ENCODE data around the gene NHLH1.
A peak's percentile ranks its signal among the peaks of the same experiment; 100 is the strongest.
"Not testable (repeated sequence)": the region's sequence is repeated elsewhere in the genome, so short reads cannot be mapped to it uniquely, and the experiment has no call there.

NHLH1 gene

DNA sequence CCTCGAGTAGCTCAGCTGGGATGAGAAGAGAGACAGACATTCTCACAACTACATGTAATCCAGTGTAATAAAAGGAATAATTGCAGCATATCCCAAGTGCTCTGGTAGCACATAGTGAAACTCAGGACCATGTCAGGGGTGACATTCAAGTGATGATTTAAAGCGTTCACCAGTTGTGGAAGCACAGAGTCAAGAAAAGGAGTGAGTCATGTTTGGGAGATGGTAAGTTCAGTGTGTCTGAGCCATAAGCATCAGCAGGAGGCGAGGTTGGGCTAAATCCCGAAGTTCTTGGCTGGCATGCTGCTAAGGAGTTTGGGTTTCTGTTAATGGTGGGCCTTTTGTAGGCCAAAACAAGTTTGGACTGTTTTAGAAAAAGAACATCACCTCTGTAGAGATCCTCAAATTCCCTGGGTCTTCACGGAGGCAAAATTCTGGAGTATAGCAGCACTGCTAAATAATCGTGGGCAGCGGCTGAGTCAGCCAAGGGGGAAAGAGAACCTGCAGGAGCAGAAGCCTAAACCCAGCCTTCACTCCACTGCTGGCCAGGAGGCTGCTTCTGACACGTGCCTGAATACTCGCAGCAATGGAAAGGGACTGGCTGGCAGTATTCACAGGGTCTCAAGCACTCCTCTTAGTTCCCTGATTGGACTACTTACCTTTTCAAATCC, 7.2 kb upstream of the NHLH1 start:
- DNase-seq: peak; percentile 28

DNA sequence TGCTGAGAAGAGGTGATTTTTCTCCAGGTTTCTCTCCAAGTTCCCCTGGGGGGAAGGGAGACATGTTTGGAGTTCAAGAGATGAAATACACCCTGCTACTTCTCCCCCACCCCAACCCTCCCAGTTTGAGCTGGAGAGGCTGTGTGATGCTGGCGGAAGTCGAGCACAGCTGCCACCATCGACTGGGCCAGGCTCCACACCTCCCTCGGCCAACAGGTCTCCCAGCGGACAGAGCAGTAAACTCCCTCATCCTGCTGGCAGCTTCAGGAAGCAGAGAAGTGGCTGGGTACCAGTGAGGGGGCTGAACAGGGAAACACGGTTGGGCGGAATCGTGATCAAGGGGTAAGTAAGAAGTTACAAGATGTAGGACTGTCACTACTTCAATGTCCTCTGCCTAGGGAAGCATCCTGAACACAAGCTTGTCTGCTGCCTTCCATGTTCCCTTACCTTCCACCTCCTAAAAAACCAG, 6.6 kb upstream of the NHLH1 start:
- no peak for DNase-seq

DNA sequence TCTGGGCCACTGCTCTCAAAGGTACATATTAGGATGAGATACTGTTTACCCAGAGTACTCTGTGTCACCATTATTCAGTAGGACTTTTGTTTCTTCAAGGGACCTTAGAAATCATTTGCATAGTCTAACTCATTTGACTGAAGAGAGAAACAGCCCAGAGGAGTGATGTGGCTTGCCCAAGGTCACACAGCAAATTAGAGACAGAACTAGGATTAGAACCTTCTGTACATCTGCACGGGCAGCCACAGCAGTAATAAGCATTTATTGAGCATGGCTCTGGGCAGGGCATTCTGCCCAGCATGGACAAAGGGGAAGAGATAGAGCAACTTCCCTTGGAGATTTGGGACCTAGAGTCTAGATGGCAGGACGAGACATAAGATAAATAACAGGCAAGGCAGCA, 5.7 kb upstream of the NHLH1 start:
- DNase-seq: no peak

DNA sequence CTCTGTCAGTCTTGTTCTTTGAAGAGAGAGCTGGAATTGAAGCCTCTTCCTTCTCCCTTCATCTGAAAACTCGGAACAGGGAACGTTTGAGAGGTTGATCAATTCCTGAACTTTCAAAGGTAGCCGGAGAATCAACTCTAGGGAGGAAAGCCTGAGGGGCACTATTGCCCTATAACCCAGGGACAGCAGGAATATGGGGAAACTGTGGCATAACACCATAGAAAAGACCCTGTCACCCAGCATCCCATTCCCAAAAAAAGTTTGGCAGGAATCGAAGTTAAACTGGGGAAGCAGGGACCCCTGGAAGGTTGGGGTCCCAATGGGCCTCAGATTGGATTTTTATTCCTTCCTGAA, 5.1 kb upstream of the NHLH1 start:
- no peak for DNase-seq

DNA sequence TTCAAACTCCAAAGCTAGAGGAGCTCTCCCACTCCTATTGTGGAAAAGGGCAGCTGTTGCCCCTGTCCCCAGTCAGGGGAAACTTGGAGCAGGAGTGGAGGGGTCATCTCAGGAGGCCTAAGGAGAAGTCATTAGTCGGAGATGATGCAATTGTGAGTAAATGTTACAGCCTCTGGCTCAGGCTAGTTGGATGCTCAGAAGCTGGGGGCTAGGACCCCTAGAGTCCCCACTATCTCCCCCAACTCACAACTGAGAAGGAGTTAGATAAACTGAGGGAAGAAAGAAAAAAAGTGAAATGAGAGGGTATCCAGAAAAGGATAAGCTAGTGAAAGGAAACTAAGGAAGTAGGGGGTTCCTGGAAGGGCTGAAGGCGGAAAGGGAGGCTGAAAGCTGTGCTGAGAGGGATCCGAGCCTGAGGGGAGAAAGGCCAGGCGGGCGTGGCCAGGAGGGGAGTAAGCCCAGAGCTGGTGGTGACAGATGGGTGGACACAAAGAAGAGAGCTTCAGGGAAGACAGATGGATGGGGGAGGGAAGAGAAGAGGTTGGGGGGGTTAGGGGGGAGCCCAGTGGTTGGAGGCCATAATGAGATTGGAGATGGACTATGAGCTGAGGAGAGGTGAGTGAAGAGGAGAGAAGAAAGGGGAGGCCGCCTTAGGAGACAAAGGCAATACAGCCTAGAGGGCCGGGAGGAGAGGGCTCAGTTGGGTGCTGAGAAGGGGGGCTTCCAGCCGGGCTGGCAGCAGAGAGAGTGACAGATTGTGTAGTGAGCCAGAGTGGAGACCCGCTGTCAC, 4.5 kb upstream of the NHLH1 start:
- peak; percentile 55 for DNase-seq

DNA sequence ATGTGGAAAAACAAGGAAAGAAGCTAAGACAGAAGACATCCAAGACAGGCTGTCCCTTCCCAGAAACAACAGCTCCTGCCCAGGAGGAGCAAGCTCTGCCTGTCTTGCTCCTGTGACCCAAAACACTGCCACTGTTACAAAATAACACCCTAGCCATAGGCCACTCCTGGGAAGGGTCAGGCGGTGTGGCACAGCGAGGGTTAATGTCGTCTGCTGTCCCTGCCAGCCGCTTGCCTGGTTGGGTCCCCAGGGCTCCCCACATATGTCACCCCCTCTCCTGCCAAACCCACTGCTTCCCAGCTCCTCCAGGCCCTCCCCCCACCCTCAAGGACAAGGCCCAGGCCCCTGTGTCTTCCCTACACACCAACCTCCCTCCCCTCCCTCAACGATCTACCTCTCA, 3.9 kb upstream of the NHLH1 start:
- DNase-seq: no peak

DNA sequence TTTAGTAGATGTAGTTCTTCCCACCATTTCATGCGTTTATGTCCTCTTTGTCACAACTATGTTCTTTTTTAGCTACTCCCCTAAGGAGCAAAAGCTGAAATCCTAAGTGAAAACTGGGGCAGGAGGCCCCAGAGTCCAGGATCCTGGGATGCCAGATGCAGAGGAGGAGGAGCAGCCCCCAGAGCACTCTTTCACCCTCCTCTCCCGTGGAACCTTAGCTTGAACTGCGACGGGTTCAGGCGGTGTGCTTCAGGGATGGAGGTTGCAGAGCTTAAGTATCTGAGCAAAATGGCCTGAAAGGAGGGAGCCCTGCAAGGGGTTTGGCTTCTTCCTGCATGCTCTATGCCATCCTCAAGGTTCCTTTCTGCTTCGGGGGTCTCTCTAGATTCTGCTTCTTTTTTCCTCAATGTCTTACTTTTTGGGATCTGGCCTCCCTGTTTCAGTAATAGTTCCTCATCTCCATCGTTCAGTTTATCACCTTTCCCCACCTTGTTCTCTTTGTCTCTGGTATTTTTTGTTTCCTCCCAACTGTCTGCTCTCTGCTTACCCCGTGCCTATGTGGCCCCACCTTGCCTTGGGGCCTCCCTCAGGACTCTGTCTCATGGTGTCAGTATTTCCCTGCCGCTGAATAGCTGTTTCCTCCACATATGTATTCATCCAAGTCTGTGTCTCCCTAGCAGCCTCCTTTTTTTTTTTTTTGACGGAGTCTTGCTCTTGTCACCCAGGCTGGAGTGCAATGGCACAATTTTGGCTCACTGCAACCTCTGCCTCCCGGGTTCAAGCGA, 2.7 kb upstream of the NHLH1 start:
- DNase-seq: no peak

DNA sequence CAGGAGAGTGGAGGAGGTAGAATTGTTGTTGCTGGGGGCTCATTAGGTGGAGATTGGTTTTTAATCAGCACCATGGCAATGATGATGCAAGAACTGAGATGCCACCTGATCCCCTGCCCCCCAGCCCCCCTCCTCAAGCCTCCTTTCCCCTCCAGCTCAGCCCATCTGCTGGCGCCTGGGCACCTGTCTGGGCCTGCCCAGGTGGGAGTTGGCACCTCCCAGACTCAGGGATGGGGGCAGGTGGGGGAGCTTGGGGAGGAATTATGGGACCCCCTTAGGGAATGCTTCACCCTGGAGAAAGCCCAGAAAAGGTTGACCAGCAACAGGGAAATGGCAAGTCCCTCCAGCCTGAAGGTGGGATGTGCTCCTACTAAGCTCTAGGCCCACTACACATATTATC, 1.5 kb upstream of the NHLH1 start:
- no peak for DNase-seq

DNA sequence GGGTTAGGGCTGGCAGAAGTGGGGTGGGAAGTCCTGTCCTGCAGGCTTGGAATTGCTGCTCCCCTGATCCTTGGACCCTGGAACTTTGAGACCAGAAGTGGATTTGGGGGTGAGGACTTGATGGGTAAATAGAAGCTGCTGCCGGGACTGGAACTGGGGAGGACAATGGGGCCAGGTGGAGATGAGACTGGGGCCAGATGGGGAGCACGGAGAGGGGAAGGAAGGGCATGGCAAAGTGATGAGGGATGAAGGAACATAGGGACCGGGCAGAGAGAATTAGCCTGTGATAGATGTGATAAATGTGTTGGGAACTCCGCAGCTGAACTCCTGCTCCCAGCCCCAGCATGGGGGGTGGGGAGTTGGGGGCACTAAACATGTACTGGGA, 637 bp downstream of the NHLH1 start:
- no peak for DNase-seq

DNA sequence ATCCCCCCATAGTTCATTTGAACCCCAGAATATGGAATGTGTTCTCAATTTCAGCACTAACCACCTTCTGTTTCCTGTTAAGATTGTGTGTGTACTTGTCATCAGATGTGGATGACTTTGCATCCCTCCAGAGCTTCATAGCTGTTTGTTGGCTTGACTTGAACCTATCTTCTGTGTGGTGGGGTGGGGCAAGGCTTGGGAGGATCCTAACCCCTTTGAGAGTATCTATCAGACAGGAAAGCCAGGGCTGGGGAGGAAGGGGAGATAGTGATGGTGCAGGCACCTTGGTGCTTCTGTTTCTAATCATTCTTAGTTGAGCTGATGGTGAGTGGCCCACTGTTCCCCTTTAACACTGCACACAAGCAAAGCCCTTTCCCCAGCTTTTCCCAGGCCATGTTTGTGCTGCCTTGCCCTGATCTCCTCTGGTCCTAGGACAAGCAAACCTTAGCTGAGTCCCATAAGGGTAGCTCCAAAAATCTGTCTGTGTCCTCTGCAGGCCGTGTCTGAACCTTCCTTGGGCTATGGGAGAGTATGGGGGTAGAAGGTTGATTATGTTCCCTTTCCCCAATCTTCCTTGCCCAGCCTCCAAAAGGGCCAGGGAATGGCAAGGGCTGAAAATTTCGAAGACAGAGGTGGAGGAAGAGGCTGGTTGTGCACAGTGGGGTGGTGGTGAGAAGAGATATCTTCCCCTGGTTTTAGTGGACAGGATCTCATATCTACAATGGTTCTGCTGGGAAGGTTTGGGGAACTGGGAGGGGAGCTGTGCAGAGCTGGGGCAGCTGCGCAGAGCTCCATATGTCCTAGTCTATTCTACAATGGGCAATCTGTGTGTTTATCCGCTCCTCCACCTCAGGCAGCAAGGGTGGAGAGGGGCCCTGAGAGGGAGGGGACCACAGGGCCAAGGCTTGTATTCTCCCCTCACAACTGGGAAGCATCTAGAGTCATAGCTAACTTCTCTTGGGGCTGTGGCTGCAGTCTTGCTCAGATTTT, 1.4 kb downstream of the NHLH1 start:
- DNase-seq: no peak

DNA sequence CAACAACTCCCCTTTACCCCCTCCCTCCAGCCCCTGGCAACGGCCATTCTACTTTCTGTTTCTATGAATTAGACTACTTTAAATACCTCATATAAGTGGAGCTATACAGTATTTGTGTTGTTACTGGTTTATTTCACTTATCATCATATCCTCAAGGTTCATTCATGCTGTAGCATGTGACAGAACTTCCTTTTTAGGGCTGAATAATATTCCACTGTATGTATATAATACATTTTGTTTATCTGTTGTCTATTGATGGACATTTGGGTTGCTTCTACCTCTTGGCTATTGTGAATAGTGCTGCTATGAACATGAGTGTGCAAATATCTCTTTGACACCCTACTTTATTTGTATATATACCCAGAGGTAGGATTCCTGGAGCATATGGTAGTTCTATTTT, 2.2 kb downstream of the NHLH1 start:
- no peak for DNase-seq

DNA sequence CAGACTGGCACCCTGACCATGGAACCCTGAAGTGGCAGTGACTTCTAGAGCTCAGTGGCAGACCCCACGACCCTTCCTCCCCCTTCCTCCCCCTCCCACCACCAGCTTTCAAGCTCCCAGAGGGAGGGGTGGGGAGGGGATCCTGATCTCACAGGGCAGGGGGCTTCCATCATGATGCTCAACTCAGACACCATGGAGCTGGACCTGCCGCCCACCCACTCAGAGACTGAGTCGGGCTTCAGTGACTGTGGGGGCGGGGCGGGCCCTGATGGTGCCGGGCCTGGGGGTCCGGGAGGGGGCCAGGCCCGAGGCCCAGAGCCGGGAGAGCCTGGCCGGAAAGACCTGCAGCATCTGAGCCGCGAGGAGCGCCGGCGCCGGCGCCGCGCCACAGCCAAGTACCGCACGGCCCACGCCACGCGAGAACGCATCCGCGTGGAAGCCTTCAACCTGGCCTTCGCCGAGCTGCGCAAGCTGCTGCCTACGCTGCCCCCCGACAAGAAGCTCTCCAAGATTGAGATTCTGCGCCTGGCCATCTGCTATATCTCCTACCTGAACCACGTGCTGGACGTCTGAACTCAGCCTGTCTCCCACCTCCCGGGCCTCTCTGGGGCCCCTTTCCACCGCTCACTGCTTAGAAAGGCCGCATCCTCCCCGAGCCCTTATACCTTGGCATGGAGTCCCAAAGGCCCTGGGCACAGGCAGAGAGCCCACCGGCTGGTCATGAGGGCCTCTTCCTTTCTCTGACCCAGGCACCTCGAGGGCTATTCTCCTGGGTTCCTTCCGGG, 3.9 kb downstream of the NHLH1 start:
- DNase-seq: no peak

DNA sequence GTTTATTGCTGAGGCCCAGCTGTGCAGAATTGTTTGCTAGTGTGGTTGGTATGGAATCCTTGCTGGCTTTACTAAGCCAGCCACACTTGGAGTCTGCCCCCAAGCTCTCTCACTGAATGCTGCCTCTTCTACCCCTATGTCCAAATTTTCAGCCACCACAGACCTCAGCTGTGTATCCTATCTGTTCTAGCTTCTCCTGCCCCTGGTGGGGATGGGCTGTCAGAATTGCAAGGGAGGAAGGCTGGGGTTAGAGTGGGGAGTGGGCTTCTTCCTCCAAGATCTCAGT, 4.4 kb downstream of the NHLH1 start:
- DNase-seq: no peak

DNA sequence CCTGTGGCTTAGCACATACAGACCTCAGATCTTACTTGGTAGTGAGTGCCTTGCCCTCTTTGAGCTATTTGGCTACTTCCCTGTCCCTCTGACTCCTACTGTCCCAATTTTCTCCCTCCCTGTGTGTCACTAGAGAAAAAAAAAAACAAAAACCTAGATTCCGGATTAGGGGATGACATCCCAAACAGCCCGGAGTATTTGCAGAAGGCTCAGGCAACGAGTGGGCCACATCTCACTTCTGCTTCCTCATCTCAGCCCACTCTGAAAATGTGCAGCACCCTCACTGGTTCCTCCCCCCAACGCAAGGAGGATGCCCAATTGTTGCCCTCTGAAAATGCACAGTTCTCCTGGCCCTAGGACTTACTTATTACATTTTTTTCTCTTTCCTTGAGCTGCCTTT, 4.9 kb downstream of the NHLH1 start:
- no peak for DNase-seq

DNA sequence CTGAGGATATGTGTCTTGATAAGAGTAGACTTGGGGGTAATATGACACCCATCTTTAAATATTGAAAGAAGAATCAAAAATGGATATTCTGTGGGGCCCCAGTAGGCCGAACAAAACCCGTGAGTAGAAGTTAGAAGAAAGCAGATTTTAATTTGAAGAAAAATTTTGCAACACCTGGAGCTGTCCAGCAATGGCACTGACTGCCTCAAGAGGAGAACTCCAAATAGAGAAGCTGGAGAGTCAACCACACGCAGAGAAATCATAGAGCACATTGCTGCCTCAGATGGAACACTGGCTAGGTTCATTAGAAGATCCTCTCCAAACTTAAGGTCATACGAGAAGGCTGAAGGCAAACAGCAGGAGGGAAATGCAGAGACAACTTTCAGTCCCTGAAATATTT, 6.8 kb downstream of the NHLH1 start:
- no peak for DNase-seq

DNA sequence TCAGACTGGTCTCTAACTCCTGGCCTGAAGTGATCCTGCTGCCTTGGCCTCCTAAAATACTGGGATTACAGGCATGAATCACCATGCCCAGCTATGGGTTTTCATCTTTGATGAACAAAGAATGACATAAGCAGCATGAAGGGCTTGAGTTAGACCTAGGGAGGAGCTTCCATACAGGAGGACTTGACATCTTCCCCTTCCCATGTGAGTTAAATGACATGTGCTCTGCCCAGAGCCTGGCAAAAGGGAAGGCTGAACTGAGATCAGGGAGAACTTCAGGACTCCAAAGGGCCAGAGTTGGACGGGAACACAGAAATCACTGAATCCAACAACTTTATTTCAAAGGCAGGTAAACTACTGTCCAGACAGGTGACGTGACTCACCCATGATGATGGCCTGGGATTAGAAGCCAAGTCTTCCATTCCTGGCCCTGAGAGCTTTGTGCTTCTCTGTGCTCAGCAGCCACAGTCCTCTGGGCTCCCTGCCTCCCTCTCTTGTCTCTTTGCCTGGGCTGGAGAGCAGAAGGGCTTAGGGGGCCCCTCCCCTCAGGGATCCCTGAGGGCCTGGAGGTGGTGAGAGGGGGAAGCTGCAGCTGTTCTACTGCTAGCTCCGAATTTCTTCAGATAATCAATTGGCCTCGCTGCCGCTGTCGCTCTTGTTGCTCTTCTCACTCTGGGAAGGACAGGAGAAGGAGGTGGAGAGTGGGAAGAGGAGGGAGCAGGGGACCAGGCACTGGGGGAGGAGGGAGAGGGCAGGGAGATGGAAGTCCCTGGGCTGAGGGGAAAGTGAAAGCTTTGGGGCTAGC, 7.6 kb downstream of the NHLH1 start:
- no peak for DNase-seq

DNA sequence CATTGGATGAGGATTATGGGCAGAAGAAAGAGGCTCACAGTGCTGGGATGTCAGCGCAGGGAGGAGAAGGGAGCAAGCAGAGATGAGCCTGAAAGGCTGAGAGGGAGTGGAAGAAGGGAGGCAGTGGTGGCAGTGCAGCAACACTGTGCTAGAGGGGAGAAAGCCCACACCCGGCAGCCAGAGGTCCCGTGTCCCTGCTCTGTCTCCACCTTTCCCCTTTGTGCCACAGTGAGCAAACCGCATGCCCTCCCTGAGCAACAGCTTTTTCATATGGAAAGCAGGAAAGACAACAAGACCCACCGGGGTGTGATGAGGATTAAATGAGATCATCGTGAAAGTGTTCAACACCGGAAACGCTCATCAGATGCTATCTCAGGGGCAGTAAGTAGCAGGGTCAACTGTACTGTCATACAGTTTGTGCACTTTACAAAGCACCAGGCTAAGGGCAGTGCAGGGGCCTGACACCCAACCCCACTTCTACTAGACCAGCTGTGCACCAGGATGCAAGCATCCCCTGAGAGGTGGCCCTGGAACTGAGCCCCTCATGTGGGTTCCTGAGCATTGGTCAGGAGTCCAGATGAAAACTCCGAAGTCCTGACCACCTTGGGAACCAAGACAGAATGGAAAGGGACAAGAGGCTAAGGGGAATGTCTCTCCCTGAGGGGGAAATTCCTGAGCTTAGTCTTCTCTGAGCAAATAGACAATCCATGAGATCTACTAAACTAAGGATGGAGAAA, 9.1 kb downstream of the NHLH1 start:
- peak; percentile 36 for DNase-seq

DNA sequence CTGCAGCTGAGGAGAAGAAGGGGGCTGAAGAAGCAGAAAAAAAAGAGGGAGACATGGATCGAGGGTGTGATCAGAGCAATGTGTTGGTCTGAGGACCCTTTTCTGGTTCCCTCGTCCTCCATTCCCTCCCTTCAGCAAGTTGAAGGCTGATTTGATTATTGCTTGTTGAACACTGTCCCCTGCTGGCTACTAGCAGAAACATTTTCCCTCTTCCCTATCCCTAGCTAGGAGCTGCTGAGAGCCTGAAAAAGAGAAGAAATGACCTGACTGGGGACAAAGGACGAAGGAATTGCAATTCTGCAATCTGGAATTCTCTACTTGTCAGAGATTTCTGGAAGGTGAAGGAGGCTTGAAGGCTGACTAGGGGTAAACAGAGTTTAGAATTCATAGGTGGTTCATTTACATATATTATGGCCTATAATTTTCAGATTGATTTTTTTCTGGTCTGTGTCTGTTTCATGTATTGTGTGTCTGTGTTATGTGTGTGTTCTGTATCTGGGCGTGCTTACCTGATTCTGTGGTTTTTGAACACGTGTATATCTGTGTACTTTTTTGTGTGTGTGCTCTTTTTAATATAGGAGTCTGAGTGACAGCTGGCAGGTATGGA, 9.8 kb downstream of the NHLH1 start:
- peak; percentile 69 for DNase-seq

DNA sequence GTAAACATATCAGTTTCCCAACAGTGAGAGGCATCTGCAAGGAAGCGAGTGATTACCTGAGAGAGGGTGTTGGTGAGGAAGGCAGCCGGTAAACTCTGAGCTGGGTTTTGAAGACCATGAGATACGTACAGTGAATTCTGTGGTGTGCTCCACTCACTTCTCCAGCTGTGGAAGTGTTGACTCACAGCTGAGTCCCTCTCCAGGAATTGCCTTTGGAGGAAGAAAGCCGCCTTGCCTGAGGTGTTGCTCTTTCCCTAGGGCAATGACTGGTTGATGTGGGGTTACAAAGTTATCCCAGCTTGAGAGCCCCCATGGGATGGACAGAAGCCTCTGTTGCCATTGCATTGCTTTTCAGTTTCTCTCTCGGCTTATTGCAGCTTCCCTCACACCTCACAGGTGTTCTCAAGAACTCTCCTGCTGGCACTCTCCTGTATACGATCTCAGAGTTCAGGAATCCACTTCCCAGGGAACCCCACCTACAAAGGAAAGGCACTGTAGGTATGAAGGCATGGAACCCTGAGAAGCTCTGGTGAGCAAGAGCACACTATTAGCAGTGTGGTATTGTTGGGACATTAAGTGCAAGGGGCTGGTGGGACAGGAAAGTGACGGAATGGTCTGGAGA, 10.8 kb downstream of the NHLH1 start:
- DNase-seq: peak; percentile 77

DNA sequence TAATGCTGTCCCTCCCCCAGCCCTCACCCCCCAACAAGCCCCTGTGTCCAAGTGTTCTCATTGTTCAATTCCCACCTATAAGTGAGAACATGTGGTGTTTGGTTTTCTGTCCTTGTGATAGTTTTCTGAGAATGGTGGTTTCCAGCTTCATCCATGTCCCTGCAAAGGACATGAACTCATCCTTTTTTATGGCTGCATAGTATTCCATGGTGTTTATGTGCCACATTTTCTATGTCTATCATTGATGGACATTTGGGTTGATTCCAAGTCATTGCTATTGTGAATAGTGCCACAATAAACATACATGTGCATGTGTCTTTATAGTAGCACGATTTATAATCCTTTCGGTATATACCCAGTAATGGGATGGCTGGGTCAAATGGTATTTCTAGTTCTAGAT, 17.9 kb downstream of the NHLH1 start:
- not testable (repeated sequence) for DNase-seq
